ENCODE data around the gene ATP6AP1. TPM values are rescaled to one million over a fixed set of nuclear protein-coding genes. Genes with fewer than 3 reads are reported as not detected.
A peak's percentile ranks its signal among the peaks of the same experiment; 100 is the strongest.

Gene ATP6AP1
- total and polyA plus RNA-seq, 9 of the 15 experiments (the other 6 are each of a cell fraction or from before 2014, with no cell fraction given) = 8.3 to 90.5 (median 52.9) TPM

DNA sequence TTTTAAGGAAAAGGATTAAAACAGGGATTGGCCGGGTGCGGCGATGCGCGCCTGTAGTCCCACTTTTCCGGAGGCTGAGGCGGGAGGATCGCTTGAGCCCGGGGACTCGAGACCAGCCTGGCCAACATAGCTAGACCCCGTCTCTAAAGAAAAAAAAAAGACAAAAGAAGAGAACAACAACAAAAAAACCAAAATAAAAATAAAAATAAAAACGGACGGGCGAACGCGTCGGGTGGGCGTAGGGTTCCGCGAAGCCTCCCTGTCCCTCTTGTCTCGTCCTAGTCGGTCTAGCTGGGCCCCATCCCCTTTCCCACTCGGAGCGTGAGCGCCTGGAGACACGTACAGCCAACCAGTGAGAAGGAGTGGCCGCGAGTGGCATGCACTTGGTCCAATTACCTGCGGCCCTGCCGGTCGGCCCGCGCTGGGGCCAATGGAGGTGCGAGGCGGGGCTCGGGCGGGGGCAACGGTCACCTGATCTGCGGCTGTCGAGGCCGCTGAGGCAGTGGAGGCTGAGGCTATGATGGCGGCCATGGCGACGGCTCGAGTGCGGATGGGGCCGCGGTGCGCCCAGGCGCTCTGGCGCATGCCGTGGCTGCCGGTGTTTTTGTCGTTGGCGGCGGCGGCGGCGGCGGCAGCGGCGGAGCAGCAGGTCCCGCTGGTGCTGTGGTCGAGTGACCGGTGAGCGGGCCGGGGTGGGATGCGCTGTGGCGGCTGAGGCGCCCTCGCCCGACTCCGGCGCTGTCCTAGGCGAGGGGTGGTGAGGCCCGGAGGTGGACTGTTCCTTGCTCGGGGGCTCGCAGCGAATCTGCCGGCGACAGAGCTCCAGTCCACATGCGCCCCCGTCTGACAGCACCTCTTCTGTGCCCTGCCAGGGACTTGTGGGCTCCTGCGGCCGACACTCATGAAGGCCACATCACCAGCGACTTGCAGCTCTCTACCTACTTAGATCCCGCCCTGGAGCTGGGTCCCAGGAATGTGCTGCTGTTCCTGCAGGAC is at the start of gene ATP6AP1 (continued):
- TF ChIP-seq FOXO4 (CRISPR knock-in tag; IDR thresholded peaks at IDR 0.05) = no peak
- TF ChIP-seq, protein P1, sequence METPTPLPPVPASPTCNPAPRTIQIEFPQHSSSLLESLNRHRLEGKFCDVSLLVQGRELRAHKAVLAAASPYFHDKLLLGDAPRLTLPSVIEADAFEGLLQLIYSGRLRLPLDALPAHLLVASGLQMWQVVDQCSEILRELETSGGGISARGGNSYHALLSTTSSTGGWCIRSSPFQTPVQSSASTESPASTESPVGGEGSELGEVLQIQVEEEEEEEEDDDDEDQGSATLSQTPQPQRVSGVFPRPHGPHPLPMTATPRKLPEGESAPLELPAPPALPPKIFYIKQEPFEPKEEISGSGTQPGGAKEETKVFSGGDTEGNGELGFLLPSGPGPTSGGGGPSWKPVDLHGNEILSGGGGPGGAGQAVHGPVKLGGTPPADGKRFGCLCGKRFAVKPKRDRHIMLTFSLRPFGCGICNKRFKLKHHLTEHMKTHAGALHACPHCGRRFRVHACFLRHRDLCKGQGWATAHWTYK (CRISPR knock-in tag; IDR thresholded peaks at IDR 0.05) = no peak
- TF ChIP-seq ATF7 (IDR thresholded peaks at IDR 0.05) = peak; percentile 53; the same call in 1 of the 2 replicates
- no peak for TF ChIP-seq JUNB (CRISPR knock-in tag; conservative IDR thresholded peaks at IDR 0.05)
- TF ChIP-seq, protein P2, sequence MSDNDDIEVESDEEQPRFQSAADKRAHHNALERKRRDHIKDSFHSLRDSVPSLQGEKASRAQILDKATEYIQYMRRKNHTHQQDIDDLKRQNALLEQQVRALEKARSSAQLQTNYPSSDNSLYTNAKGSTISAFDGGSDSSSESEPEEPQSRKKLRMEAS (CRISPR knock-in tag; IDR thresholded peaks at IDR 0.05) = no peak
- TF ChIP-seq RHOXF2B (CRISPR knock-in tag; conservative IDR thresholded peaks at IDR 0.05) = no peak
- TF ChIP-seq FOXJ2 (tag; IDR thresholded peaks at IDR 0.05) = no peak
- TF ChIP-seq, protein P3, sequence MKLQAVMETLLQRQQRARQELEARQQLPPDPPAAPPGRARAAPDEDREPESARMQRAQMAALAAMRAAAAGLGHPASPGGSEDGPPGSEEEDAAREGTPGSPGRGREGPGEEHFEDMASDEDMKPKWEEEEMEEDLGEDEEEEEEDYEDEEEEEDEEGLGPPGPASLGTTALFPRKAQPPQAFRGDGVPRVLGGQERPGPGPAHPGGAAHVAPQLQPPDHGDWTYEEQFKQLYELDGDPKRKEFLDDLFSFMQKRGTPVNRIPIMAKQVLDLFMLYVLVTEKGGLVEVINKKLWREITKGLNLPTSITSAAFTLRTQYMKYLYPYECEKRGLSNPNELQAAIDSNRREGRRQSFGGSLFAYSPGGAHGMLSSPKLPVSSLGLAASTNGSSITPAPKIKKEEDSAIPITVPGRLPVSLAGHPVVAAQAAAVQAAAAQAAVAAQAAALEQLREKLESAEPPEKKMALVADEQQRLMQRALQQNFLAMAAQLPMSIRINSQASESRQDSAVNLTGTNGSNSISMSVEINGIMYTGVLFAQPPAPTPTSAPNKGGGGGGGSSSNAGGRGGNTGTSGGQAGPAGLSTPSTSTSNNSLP (IDR thresholded peaks at IDR 0.05; ENCODE audit: borderline replicate concordance, low read depth, low read length) = no peak
- no peak for TF ChIP-seq RBM22 (IDR thresholded peaks at IDR 0.05; ENCODE audit: low read depth, low read length, poor library complexity, severe bottlenecking)
- TF ChIP-seq, protein P4, sequence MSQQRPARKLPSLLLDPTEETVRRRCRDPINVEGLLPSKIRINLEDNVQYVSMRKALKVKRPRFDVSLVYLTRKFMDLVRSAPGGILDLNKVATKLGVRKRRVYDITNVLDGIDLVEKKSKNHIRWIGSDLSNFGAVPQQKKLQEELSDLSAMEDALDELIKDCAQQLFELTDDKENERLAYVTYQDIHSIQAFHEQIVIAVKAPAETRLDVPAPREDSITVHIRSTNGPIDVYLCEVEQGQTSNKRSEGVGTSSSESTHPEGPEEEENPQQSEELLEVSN (IDR thresholded peaks at IDR 0.05; ENCODE audit: borderline replicate concordance in 1 of 2, extremely low read depth in 1 of 2, insufficient read depth in 1 of 2, insufficient read length in 1 of 2, low read depth in 1 of 2, low read length in 1 of 2, poor library complexity in 1 of 2, severe bottlenecking in 1 of 2) = peak; percentile 56 to 80
- TF ChIP-seq BACH1 (tag; IDR thresholded peaks at IDR 0.05) = no peak
- TF ChIP-seq RB1 (IDR thresholded peaks at IDR 0.05; ENCODE audit: low read depth) = peak; percentile 55; the same call in 1 of the 2 replicates
- TF ChIP-seq U2AF1 (optimal IDR thresholded peaks at IDR 0.05; ENCODE audit: low read depth, low read length) = no peak
- TF ChIP-seq UBTF (IDR thresholded peaks at IDR 0.05; ENCODE audit: borderline replicate concordance in 1 of 2, low read depth in 2 of 2, low read length in 2 of 2) = no peak
- no peak for TF ChIP-seq ARID1B (IDR thresholded peaks at IDR 0.05)
- TF ChIP-seq CBX8 (IDR thresholded peaks at IDR 0.05; ENCODE audit: borderline replicate concordance, extremely low read depth, low read depth, low read length, poor library complexity, severe bottlenecking) = no peak

Measured in K562 (cell line).